ENCODE measurements around the gene PCNX2. TPM values are rescaled to one million over a fixed set of nuclear protein-coding genes. Genes with fewer than 3 reads are reported as not detected.

PCNX2 gene
- total and polyA plus RNA-seq, 2 donors (not counting 3 experiments of a cell fraction or from before 2014, with no cell fraction given): 6.6 to 11.0 TPM

- BruUV-seq (replicated peaks): no TSS peak
- Histone ChIP-seq H3K9ac (replicated peaks; ENCODE audit: extremely low read depth, insufficient read depth, low read length) (no peak overlapping the region), H3K9me1 (replicated peaks; ENCODE audit: control insufficient read depth, extremely low read depth, insufficient read depth, low read length) (no peaks in the 10 kb centered on the region), H4K20me1 (replicated peaks; ENCODE audit: control insufficient read depth, extremely low read depth, insufficient read depth, low read length) (no peaks in the 10 kb centered on the region), H3K79me2 (ENCODE audit: control insufficient read depth, insufficient read depth, low read length) (no peaks in the 10 kb centered on the region), H3K9me3 (replicated peaks; ENCODE audit: control insufficient read depth, insufficient read depth, low read length) (no peaks in the 10 kb centered on the region), H3K27me3 (ENCODE audit: control insufficient read depth in 2 of 2, insufficient read depth in 2 of 2, low read length in 2 of 2) (peaks cover 0 to 3% of the 10 kb centered on the region in 2 experiments), H3K4me1 (ENCODE audit: control insufficient read depth, extremely low read depth, insufficient read depth, low read length) (peaks cover 5% of the 10 kb centered on the region), H2AFZ (ENCODE audit: low read depth, low read length) (no peak overlapping the region), H3K4me3 (replicated peaks in 1 of 3; ENCODE audit: insufficient read depth in 1 of 3, low read depth in 1 of 3, low read length in 3 of 3) (no peak overlapping the region), H3K27ac (ENCODE audit: insufficient read depth, low read depth, low read length) (no peak overlapping the region), H3K36me3 (ENCODE audit: control insufficient read depth in 2 of 2, extremely low read depth in 1 of 2, insufficient read depth in 2 of 2, low read length in 2 of 2) (no peaks in the 10 kb centered on the region), H3K4me2 (ENCODE audit: insufficient read depth, low read length) (no peak overlapping the region)
- ChIA-PET CTCF (interaction anchor here (0.9 to 1.2 kb wide), 3 partner anchors 11 to 977 kb away, joined by 3 to 4 read pairs (median 3); no protein-coding TSS in a partner anchor), POLR2A (interaction anchor here (0.7 kb wide), 1 partner anchor 110 kb away, joined by 3 read pairs; no protein-coding TSS in a partner anchor)
- intact Hi-C loops (cut with micrococcal nuclease): no loop called here
- DNase-seq (ENCODE audit: low read depth, low spot score) (no peak), FAIRE-seq (no peak)
- dilution Hi-C loops (cut with MboI; ENCODE audit: extremely low pct_ligation_motif_present, low sequenced_read_pairs): no loop called here
- TF ChIP-seq POLR2AphosphoS5 (IDR thresholded peaks at IDR 0.05; ENCODE audit: insufficient read depth, low read depth, low read length): no peak
- no peak for TF ChIP-seq FOS (IDR thresholded peaks at IDR 0.05; ENCODE audit: borderline replicate concordance, insufficient read depth, low read length)
- no peak for TF ChIP-seq MAX (IDR thresholded peaks at IDR 0.05; ENCODE audit: insufficient read depth, insufficient read length)
- no peak for TF ChIP-seq MYC (IDR thresholded peaks at IDR 0.05; ENCODE audit: low read depth, low read length)
- no peak for TF ChIP-seq POLR2A (IDR thresholded peaks at IDR 0.05; ENCODE audit: low read depth, low read length)
- TF ChIP-seq JUN (IDR thresholded peaks at IDR 0.05; ENCODE audit: borderline replicate concordance, insufficient read depth, insufficient read length, low read depth): no peak
- no peak for TF ChIP-seq GATA2 (IDR thresholded peaks at IDR 0.05; ENCODE audit: insufficient read depth, insufficient read length, low read depth, low read length)
- TF ChIP-seq EZH2 (IDR thresholded peaks at IDR 0.05; ENCODE audit: borderline replicate concordance, low read depth, low read length, severe bottlenecking): no peak
- no peak for TF ChIP-seq CTCF (IDR thresholded peaks at IDR 0.05; ENCODE audit: extremely low read depth in 1 of 2, insufficient read depth in 1 of 2, low read depth in 1 of 2, low read length in 2 of 2)
Observed at GRCh38 chr1:233333086-233333485, 37.6 kb upstream of the PCNX2 start.
